H1 (cell line): ENCODE measurements around the gene MAP2K5. TPM values are rescaled to one million over a fixed set of nuclear protein-coding genes. Genes with fewer than 3 reads are reported as not detected.

Source experiments
- EP300 ChIP-seq, 2 experiments: IDR thresholded peaks; 1 replicate in 1 of 2; 2 replicates in 1 of 2; pipeline ENCODE4 v1.6.1; 2011 to 2012; ENCODE audit warnings: low read depth in 2 of 2, low read length in 2 of 2, mild to moderate bottlenecking in 2 of 2, borderline replicate concordance in 1 of 2, inconsistent platforms in 1 of 2, moderate library complexity in 1 of 2
- GABPA ChIP-seq: IDR thresholded peaks from 2 replicates; pipeline ENCODE4 v1.6.1; 2011; ENCODE audit warnings: mild to moderate bottlenecking, low read length, moderate library complexity, borderline replicate concordance; ENCODE audit not compliant: insufficient read depth
- KDM4A ChIP-seq: IDR thresholded peaks from one replicate; pipeline ENCODE4 v1.7.1; 2012; ENCODE audit warnings: low read depth, mild to moderate bottlenecking, moderate library complexity, low read length, inconsistent platforms; ENCODE audit not compliant: severe bottlenecking
- NANOG ChIP-seq: IDR thresholded peaks from 2 replicates; pipeline ENCODE4 v1.6.1; 2011; ENCODE audit warnings: low read length, low read depth, mild to moderate bottlenecking, inconsistent platforms; ENCODE audit not compliant: insufficient read depth, poor library complexity, severe bottlenecking
- RFX5 ChIP-seq: IDR thresholded peaks from 2 replicates; pipeline ENCODE4 v1.6.1; 2011; ENCODE audit warnings: low read depth, low read length, improper control_type of control experiment, borderline replicate concordance
- SP4 ChIP-seq: IDR thresholded peaks from 2 replicates; pipeline ENCODE4 v1.6.1; 2012; ENCODE audit warnings: low read length, inconsistent platforms
- SRF ChIP-seq: IDR thresholded peaks from 2 replicates; pipeline ENCODE4 v1.6.1; 2011; ENCODE audit warnings: mild to moderate bottlenecking, low read depth, low read length, moderate library complexity
- YY1 ChIP-seq: IDR thresholded peaks from 2 replicates; pipeline ENCODE4 v1.6.1; 2011; ENCODE audit warnings: low read depth, mild to moderate bottlenecking, low read length
- ZNF274 ChIP-seq: IDR thresholded peaks from 2 replicates; pipeline ENCODE4 v1.7.0; 2012; ENCODE audit warnings: low read length, borderline replicate concordance; ENCODE audit errors: extremely low read depth
- polyA plus RNA-seq, 7 experiments: library from polyadenylated mRNA; depleted of rRNA in 3 of 7; stranded (reverse) in 5 of 7; unstranded in 2 of 7; fragments of >200 nt in 5 of 7; fragments of 200-250 nt in 2 of 7; gene quantifications; 1 replicate in 5 of 7; 2 replicates in 1 of 7; 4 replicates in 1 of 7; pipeline versions ENCODE4 v1.2.1 to v1.2.3, GENCODE V29; 2011 to 2013; ENCODE audit warnings: missing spikeins in 2 of 7, mixed read lengths in 2 of 7
- total RNA-seq: library from RNA; stranded (reverse); fragmentation: NEBNext Ultra II Directional; extraction: Animal tissue kit (Norgen Biotek cat#: 25700); gene quantifications from 2 replicates; pipeline ENCODE4 v1.2.1, GENCODE V29; 2021

MAP2K5 gene
- total and polyA plus RNA-seq, 2 of the 8 experiments (the other 6 are each of a cell fraction or from before 2014, with no cell fraction given), result 4.4 to 15.8 TPM

DNA sequence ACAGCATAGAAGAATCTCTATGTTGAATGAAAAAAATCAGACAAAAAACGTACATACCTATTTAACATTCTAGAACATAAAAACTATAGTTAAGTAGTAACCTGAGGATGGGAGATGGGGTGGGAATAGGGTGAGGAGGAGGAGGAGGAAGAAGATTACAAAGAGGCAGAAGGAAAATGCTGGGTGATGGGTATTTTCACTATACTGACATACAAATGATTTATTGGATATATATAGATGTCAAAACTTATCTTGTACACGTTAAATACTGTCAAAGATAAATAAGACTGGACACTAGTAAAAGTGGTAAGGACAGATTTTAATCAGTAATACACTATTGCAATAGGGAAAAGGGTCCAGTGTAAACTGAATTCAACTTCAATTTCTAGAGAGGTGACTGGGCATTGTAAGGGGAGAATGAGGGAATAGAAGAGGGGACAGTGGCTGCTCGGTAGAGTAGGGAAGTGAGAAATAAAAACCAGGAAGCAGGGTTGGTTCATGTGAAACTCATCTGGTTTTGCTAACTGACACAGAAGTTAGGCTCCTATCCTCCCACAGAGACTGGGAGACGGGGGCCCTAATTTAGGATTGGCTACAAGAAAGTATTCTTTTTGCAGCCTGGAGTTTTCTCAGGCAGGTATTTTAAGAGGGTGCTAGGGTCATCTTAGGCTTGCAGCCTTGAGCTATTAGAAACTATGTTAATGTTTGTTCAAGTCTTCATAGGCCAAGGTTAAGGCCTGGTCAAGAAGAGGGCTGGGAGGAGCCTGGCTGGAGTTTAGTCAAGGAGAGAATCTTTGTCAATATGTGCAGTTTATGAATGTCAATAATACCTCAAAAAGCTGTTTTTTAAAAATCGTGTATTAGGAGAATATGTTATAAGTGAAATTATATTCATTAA lies 36.6 kb upstream of the MAP2K5 start (continued):
- TF ChIP-seq EP300 (IDR thresholded peaks at IDR 0.05; ENCODE audit: borderline replicate concordance in 1 of 2, low read depth in 2 of 2, low read length in 2 of 2) (no peak), ZNF274 (no peak), SRF (no peak), GABPA (no peak), YY1 (no peak), KDM4A (no peak), NANOG (no peak), SP4 (no peak), RFX5 (no peak)
